HepG2 (cell line): ENCODE data around the gene TYMP.

Experiments
- ADNP ChIP-seq: sonication (generic); formaldehyde crosslinking; IDR thresholded peaks from 2 replicates; pipeline ENCODE4 v1.4.0; 2020; ENCODE audit warnings: missing genetic modification reagents
- GABPA ChIP-seq, 2 experiments: IDR thresholded peaks; 2 replicates each; pipeline ENCODE4 v1.6.1; 2011 to 2016; ENCODE audit warnings: low read depth in 2 of 2, low read length in 1 of 2, missing biosample characterization in 1 of 2, missing genetic modification characterization in 1 of 2
- NBN ChIP-seq: fragments of 450-650 bp; conservative IDR thresholded peaks from 2 replicates; pipeline ENCODE4 v1.6.1; 2017
- RAD21 ChIP-seq: fragments of 450-650 bp; formaldehyde crosslinking; IDR thresholded peaks from 2 replicates; pipeline ENCODE4 v1.5.0; 2020; ENCODE audit warnings: mild to moderate bottlenecking
- TGIF2 ChIP-seq: IDR thresholded peaks from 2 replicates; pipeline ENCODE4 v1.6.1; 2016; ENCODE audit warnings: control low read depth, missing compliant biosample characterization
- ZNF230 ChIP-seq: sonication (generic); formaldehyde crosslinking; IDR thresholded peaks from 2 replicates; pipeline ENCODE4 v1.4.0; 2020; ENCODE audit warnings: mild to moderate bottlenecking, missing genetic modification reagents
- ZNF670 ChIP-seq: sonication (generic); formaldehyde crosslinking; IDR thresholded peaks from 2 replicates; pipeline ENCODE4 v1.8.0; 2022; ENCODE audit warnings: mild to moderate bottlenecking, missing genetic modification reagents, borderline replicate concordance
- ZNF7 ChIP-seq: IDR thresholded peaks from 2 replicates; pipeline ENCODE4 v1.6.1; 2016; ENCODE audit warnings: missing biosample characterization, missing genetic modification reagents
- ZSCAN31 ChIP-seq: sonication (generic); formaldehyde crosslinking; IDR thresholded peaks from 2 replicates; pipeline ENCODE4 v1.5.0; 2020; ENCODE audit warnings: low read depth, mild to moderate bottlenecking, missing genetic modification reagents
- TF ChIP-seq, protein P1 (sequence below): sonication (generic); formaldehyde crosslinking; IDR thresholded peaks from 2 replicates; pipeline ENCODE4 v1.4.0; 2020; ENCODE audit warnings: low read depth, missing genetic modification reagents
- TF ChIP-seq, protein P2 (sequence below): sonication (generic); formaldehyde crosslinking; IDR thresholded peaks from 2 replicates; pipeline ENCODE4 v1.5.0; 2020; ENCODE audit warnings: mild to moderate bottlenecking, missing genetic modification reagents, moderate library complexity
- TF ChIP-seq, protein P3 (sequence below), 2 experiments: fragments of 450-650 bp in 1 of 2; sonication (generic) in 1 of 2; formaldehyde crosslinking; IDR thresholded peaks; 2 replicates each; pipeline versions ENCODE4 v1.5.0 to v1.8.0; 2020 to 2022; ENCODE audit warnings: mild to moderate bottlenecking in 1 of 2, missing genetic modification reagents in 1 of 2
- TF ChIP-seq, protein P4 (sequence below): sonication (generic); formaldehyde crosslinking; IDR thresholded peaks from 2 replicates; pipeline ENCODE4 v1.4.0; 2020; ENCODE audit warnings: missing genetic modification reagents

DNA sequence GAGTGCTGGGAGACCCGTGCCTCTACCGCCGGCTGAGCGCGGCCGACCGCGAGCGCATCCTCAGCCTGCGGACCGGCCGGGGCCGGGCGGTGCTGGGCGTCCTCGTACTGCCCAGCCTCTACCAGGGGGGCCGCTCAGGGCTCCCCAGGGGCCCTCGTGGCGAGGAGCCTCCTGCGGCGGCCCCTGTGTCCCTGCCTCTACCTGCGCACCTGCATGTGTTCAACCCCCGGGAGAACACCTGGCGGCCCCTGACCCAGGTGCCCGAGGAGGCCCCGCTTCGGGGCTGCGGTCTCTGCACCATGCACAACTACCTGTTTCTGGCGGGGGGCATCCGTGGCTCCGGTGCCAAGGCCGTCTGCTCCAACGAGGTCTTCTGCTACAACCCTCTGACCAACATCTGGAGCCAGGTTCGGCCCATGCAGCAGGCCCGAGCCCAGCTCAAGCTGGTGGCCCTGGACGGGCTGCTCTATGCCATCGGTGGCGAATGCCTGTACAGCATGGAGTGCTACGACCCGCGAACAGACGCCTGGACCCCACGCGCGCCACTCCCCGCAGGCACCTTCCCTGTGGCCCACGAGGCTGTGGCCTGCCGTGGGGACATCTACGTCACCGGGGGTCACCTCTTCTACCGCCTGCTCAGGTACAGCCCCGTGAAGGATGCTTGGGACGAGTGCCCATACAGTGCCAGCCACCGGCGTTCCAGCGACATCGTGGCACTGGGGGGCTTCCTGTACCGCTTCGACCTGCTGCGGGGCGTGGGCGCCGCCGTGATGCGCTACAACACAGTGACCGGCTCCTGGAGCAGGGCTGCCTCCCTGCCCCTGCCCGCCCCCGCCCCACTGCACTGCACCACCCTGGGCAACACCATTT lies 19.3 kb upstream of the TYMP start:
- TF ChIP-seq, protein P1, sequence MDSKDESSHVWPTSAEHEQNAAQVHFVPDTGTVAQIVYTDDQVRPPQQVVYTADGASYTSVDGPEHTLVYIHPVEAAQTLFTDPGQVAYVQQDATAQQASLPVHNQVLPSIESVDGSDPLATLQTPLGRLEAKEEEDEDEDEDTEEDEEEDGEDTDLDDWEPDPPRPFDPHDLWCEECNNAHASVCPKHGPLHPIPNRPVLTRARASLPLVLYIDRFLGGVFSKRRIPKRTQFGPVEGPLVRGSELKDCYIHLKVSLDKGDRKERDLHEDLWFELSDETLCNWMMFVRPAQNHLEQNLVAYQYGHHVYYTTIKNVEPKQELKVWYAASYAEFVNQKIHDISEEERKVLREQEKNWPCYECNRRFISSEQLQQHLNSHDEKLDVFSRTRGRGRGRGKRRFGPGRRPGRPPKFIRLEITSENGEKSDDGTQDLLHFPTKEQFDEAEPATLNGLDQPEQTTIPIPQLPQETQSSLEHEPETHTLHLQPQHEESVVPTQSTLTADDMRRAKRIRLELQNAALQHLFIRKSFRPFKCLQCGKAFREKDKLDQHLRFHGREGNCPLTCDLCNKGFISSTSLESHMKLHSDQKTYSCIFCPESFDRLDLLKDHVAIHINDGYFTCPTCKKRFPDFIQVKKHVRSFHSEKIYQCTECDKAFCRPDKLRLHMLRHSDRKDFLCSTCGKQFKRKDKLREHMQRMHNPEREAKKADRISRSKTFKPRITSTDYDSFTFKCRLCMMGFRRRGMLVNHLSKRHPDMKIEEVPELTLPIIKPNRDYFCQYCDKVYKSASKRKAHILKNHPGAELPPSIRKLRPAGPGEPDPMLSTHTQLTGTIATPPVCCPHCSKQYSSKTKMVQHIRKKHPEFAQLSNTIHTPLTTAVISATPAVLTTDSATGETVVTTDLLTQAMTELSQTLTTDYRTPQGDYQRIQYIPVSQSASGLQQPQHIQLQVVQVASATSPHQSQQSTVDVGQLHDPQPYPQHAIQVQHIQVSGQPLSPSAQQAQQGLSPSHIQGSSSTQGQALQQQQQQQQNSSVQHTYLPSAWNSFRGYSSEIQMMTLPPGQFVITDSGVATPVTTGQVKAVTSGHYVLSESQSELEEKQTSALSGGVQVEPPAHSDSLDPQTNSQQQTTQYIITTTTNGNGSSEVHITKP: no peak
- TF ChIP-seq, protein P2, sequence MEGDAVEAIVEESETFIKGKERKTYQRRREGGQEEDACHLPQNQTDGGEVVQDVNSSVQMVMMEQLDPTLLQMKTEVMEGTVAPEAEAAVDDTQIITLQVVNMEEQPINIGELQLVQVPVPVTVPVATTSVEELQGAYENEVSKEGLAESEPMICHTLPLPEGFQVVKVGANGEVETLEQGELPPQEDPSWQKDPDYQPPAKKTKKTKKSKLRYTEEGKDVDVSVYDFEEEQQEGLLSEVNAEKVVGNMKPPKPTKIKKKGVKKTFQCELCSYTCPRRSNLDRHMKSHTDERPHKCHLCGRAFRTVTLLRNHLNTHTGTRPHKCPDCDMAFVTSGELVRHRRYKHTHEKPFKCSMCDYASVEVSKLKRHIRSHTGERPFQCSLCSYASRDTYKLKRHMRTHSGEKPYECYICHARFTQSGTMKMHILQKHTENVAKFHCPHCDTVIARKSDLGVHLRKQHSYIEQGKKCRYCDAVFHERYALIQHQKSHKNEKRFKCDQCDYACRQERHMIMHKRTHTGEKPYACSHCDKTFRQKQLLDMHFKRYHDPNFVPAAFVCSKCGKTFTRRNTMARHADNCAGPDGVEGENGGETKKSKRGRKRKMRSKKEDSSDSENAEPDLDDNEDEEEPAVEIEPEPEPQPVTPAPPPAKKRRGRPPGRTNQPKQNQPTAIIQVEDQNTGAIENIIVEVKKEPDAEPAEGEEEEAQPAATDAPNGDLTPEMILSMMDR: no peak
- no peak for TF ChIP-seq ZNF7 (CRISPR knock-in tag)
- no peak for TF ChIP-seq NBN
- no peak for TF ChIP-seq RAD21 (CRISPR knock-in tag)
- TF ChIP-seq GABPA (IDR thresholded peaks at IDR 0.05; ENCODE audit: low read depth, low read length): no peak
- no peak for TF ChIP-seq GABPA (CRISPR knock-in tag; IDR thresholded peaks at IDR 0.05; ENCODE audit: low read depth)
- TF ChIP-seq ZNF230 (CRISPR knock-in tag): no peak
- no peak for TF ChIP-seq ADNP (CRISPR knock-in tag)
- TF ChIP-seq TGIF2 (CRISPR knock-in tag): no peak
- TF ChIP-seq ZSCAN31 (CRISPR knock-in tag): no peak
- TF ChIP-seq ZNF670 (CRISPR knock-in tag): no peak
- TF ChIP-seq, protein P3, sequence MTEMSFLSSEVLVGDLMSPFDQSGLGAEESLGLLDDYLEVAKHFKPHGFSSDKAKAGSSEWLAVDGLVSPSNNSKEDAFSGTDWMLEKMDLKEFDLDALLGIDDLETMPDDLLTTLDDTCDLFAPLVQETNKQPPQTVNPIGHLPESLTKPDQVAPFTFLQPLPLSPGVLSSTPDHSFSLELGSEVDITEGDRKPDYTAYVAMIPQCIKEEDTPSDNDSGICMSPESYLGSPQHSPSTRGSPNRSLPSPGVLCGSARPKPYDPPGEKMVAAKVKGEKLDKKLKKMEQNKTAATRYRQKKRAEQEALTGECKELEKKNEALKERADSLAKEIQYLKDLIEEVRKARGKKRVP (CRISPR knock-in tag; IDR thresholded peaks at IDR 0.05): no peak
- TF ChIP-seq, protein P4, sequence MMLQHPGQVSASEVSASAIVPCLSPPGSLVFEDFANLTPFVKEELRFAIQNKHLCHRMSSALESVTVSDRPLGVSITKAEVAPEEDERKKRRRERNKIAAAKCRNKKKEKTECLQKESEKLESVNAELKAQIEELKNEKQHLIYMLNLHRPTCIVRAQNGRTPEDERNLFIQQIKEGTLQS: no peak
